ENCODE measurements around the gene DYRK2. TPM values are rescaled to one million over a fixed set of nuclear protein-coding genes. Genes with fewer than 3 reads are reported as not detected.

Gene DYRK2
- total and polyA plus RNA-seq, 12 donors, result 2.8 to 22.4 (median 14.1) TPM

GRCh38 chr12:67656251-67656650, 7.7 kb downstream of the DYRK2 start:
- Histone ChIP-seq H3K4me1 (replicated peaks in 1 of 2) (peaks cover 2 to 26% of the 10 kb centered on the region in 2 donors), H3K36me3 (replicated peaks in 1 of 2) (peaks cover 0 to 23% of the 10 kb centered on the region in 2 donors), H3K27ac (no peak overlapping the region), H3K9me3 (replicated peaks in 1 of 3) (no peaks in the 10 kb centered on the region), H3K4me3 (no peak overlapping the region), H3K27me3 (no peaks in the 10 kb centered on the region)
- intact Hi-C loops (cut with DNase I), result loop anchor here in 1 of 2 donors (10.0 kb wide), 1 partner anchor 289 kb away; no protein-coding TSS in a partner anchor
- WGBS, 4 donors, result 64 to 72% (median 71%) methylated on average over 2 of the region's 2 CpGs
- no peak for TF ChIP-seq CTCF (IDR thresholded peaks at IDR 0.05)
- TF ChIP-seq POLR2A (IDR thresholded peaks at IDR 0.05), result no peak
- no peak for DNase-seq

- H3K4me1 ChIP-seq (replicated peaks in 1 of 2), result peaks cover 0 to 8% of the 10 kb centered on the region in 2 donors
- no peaks in the 10 kb centered on the region for H3K9me3 ChIP-seq (replicated peaks in 1 of 3)
- peaks cover 0 to 23% of the 10 kb centered on the region in 2 donors for H3K36me3 ChIP-seq (replicated peaks in 1 of 2)
- intact Hi-C loops (cut with DNase I), result loop anchor here in 1 of 2 donors (10.0 kb wide), 1 partner anchor 286 kb away; no protein-coding TSS in a partner anchor
- no peak overlapping the region for H3K27ac ChIP-seq
- TF ChIP-seq CTCF (IDR thresholded peaks at IDR 0.05), result no peak
- no peak for DNase-seq
- no peaks in the 10 kb centered on the region for H3K27me3 ChIP-seq
- 92 to 95% (median 93%) methylated on average over 8 of the region's 8 CpGs for WGBS, 4 donors
- H3K4me3 ChIP-seq, result no peak overlapping the region
These were observed 9.9 kb downstream of the DYRK2 start for GRCh38 chr12:67658486-67658885.

GRCh38 chr12:67659292-67659691, 10.7 kb downstream of the DYRK2 start:
- Histone ChIP-seq H3K9me3 (replicated peaks in 1 of 3) (no peaks in the 10 kb centered on the region), H3K4me3 (no peak overlapping the region), H3K36me3 (replicated peaks in 1 of 2) (peaks cover 0 to 23% of the 10 kb centered on the region in 2 donors), H3K27me3 (no peaks in the 10 kb centered on the region), H3K4me1 (replicated peaks in 1 of 2) (peaks cover 0 to 4% of the 10 kb centered on the region in 2 donors), H3K27ac (no peak overlapping the region)
- TF ChIP-seq CTCF (IDR thresholded peaks at IDR 0.05) (no peak), POLR2A (IDR thresholded peaks at IDR 0.05) (no peak)
- intact Hi-C loops (cut with DNase I), result loop anchor here in 1 of 2 donors (10.0 kb wide), 1 partner anchor 286 kb away; no protein-coding TSS in a partner anchor
- DNase-seq, result no peak
- WGBS, 4 donors, result 63 to 79% (median 70%) methylated on average over 4 of the region's 4 CpGs

- H3K4me3 ChIP-seq, result no peak overlapping the region
- H3K4me1 ChIP-seq (replicated peaks in 1 of 2), result peaks cover 0 to 4% of the 10 kb centered on the region in 2 donors
- no peak overlapping the region for H3K27ac ChIP-seq
- no peak for DNase-seq
- TF ChIP-seq CTCF (IDR thresholded peaks at IDR 0.05), result no peak
- no peak for TF ChIP-seq POLR2A (IDR thresholded peaks at IDR 0.05)
- WGBS, 4 donors, result 59 to 78% (median 67%) methylated on average over 4 of the region's 4 CpGs
- H3K27me3 ChIP-seq, result no peaks in the 10 kb centered on the region
- H3K9me3 ChIP-seq (replicated peaks in 1 of 3), result no peaks in the 10 kb centered on the region
- intact Hi-C loops (cut with DNase I), result no loop called here
- peaks cover 0 to 23% of the 10 kb centered on the region in 2 donors for H3K36me3 ChIP-seq (replicated peaks in 1 of 2)
These were observed 12.9 kb downstream of the DYRK2 start for GRCh38 chr12:67661311-67662021.

Data from adrenal gland (tissue), 12 donors.